Measurements from ENCODE around the gene SOX15. TPM values are rescaled to one million over a fixed set of nuclear protein-coding genes. Genes with fewer than 3 reads are reported as not detected.

Gene SOX15
- total and polyA plus RNA-seq, 2 of the 13 experiments (the other 11 are each of a cell fraction or from before 2014, with no cell fraction given) = 0.07 to 0.18 TPM

GRCh38 chr17:7579001-7579833, 10.7 kb downstream of the SOX15 start, which contains the start of gene CD68 (continued):
- 0 out of 2 replicates have a peak, but pooled peaks have one; percentile 49 for TF ChIP-seq HMGXB3 (CRISPR knock-in tag; IDR thresholded peaks at IDR 0.05; ENCODE audit: borderline replicate concordance)
- peak; percentile 90 for TF ChIP-seq TFE3 (CRISPR knock-in tag; IDR thresholded peaks at IDR 0.05)
- no peak for TF ChIP-seq ZNF281 (CRISPR knock-in tag; IDR thresholded peaks at IDR 0.05; ENCODE audit: borderline replicate concordance)
- peak; percentile 51; the same call in 1 of the 2 replicates for TF ChIP-seq RXRB (CRISPR knock-in tag; IDR thresholded peaks at IDR 0.05; ENCODE audit: borderline replicate concordance)
- TF ChIP-seq ZNF10 (CRISPR knock-in tag; IDR thresholded peaks at IDR 0.05; ENCODE audit: borderline replicate concordance, low read depth) = no peak
- TF ChIP-seq NFE2L1 (CRISPR knock-in tag; IDR thresholded peaks at IDR 0.05; ENCODE audit: borderline replicate concordance) = no peak; the same call in 1 of the 2 replicates
- no peak for TF ChIP-seq EZH2 (conservative IDR thresholded peaks at IDR 0.05; ENCODE audit: low read depth, low read length)
- TF ChIP-seq HNRNPLL (IDR thresholded peaks at IDR 0.05; ENCODE audit: low read depth, low read length, poor library complexity, severe bottlenecking) = peak; percentile 17
- TF ChIP-seq POLR2AphosphoS5 (IDR thresholded peaks at IDR 0.05; ENCODE audit: low read depth, low read length) = peak; percentile 97
- TF ChIP-seq FOXC1 (CRISPR knock-in tag; IDR thresholded peaks at IDR 0.05; ENCODE audit: borderline replicate concordance) = no peak
- TF ChIP-seq ZNF816 (CRISPR knock-in tag; IDR thresholded peaks at IDR 0.05; ENCODE audit: borderline replicate concordance) = no peak; the same call in 1 of the 2 replicates
- no peak for TF ChIP-seq ZBTB34 (CRISPR knock-in tag; IDR thresholded peaks at IDR 0.05)
- TF ChIP-seq NR2F2 (IDR thresholded peaks at IDR 0.05; ENCODE audit: borderline replicate concordance, low read depth) = peak; percentile 43
- no peak for TF ChIP-seq CSRNP2 (CRISPR knock-in tag; conservative IDR thresholded peaks at IDR 0.05; ENCODE audit: low read depth)
- peak; percentile 97; the same call in 1 of the 2 replicates for TF ChIP-seq NCOA5 (CRISPR knock-in tag; IDR thresholded peaks at IDR 0.05)
- no peak; the same call in 1 of the 2 replicates for TF ChIP-seq CCDC6 (CRISPR knock-in tag; IDR thresholded peaks at IDR 0.05)

Measured in HepG2 (cell line).